ENCODE results near the gene NKX6-1. TPM values are rescaled to one million over a fixed set of nuclear protein-coding genes. Genes with fewer than 3 reads are reported as not detected.

Gene NKX6-1
- total RNA-seq, 1 donor from 2014 or later, result not detected

DNA sequence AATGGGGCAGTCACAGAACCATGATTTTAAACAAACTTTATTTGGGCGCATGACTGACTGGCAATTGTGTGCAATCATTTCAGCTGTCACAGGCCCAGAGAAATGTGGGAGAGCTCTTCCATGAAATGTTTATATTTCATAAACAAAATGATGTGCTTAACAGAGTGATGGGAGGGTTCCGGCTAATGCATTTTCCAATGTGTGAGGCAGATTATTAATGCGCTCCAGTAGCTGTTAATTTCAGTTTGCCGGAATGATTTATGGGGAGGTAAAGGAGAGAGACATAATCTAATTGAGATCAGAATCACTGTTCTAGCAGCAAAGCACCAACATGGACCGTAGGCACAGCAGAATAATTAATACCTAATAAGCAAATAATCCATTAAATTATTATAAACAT is 55.6 kb downstream of the NKX6-1 start:
- H3K36me3 ChIP-seq (ENCODE audit: control insufficient read depth, insufficient read depth, low read length), result no peaks in the 10 kb centered on the region
- H3K4me3 ChIP-seq (ENCODE audit: low read depth, low read length), result no peak overlapping the region
- DNase-seq (ENCODE audit: low read depth), result no peak
- no peaks in the 10 kb centered on the region for H3K27me3 ChIP-seq (ENCODE audit: control insufficient read depth, insufficient read depth, low read length)
- TF ChIP-seq, protein P1, sequence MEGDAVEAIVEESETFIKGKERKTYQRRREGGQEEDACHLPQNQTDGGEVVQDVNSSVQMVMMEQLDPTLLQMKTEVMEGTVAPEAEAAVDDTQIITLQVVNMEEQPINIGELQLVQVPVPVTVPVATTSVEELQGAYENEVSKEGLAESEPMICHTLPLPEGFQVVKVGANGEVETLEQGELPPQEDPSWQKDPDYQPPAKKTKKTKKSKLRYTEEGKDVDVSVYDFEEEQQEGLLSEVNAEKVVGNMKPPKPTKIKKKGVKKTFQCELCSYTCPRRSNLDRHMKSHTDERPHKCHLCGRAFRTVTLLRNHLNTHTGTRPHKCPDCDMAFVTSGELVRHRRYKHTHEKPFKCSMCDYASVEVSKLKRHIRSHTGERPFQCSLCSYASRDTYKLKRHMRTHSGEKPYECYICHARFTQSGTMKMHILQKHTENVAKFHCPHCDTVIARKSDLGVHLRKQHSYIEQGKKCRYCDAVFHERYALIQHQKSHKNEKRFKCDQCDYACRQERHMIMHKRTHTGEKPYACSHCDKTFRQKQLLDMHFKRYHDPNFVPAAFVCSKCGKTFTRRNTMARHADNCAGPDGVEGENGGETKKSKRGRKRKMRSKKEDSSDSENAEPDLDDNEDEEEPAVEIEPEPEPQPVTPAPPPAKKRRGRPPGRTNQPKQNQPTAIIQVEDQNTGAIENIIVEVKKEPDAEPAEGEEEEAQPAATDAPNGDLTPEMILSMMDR (IDR thresholded peaks at IDR 0.05; ENCODE audit: insufficient read depth, low read length, poor library complexity, severe bottlenecking), result no peak

DNA sequence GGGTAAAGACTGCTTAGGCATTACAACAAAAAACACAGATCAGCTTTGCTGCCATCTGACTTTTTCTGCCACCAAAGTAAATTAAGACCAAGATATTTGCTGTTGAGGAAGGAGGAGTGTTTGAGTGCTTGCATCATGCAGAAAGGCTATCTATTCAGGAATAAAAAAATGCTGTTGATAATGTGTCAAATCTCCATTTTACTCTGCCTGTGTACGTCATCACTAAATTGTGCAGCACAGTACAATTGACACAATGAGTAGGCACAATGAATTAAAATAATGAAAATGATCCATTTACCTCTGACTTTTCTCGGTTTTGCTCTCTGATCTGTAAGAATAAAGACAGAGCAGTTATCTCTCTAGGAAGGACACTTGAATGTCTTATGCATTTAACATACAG is 56.3 kb downstream of the NKX6-1 start:
- H3K4me3 ChIP-seq (ENCODE audit: low read depth, low read length), result no peak overlapping the region
- no peaks in the 10 kb centered on the region for H3K36me3 ChIP-seq (ENCODE audit: control insufficient read depth, insufficient read depth, low read length)
- DNase-seq (ENCODE audit: low read depth), result no peak
- TF ChIP-seq, protein P1 (IDR thresholded peaks at IDR 0.05; ENCODE audit: insufficient read depth, low read length, poor library complexity, severe bottlenecking), result no peak
- no peaks in the 10 kb centered on the region for H3K27me3 ChIP-seq (ENCODE audit: control insufficient read depth, insufficient read depth, low read length)

Other genes with a start within 250 kb of the NKX6-1 start
- 18.8 and 18.9 TPM in 2 replicates for gene CDS1, start 83.8 kb upstream of the NKX6-1 start, total RNA-seq

Measured in kidney epithelial cell (primary cell).